UCSD-AML1 (cell line): Measurements from ENCODE around the gene HOXA4.

Source experiments
- DNase-seq: peaks from one replicate; lab custom pipeline; 2025; ENCODE audit not compliant: unreplicated experiment; lab: John Stamatoyannopoulos, UW

Gene HOXA4

GRCh38 chr7:27106181-27106900, 24.2 kb downstream of the HOXA4 start:
- no peak for DNase-seq

GRCh38 chr7:27105301-27106031, 25.1 kb downstream of the HOXA4 start:
- no peak for DNase-seq

- no peak for DNase-seq
Measured at GRCh38 chr7:27104341-27105058, 26.1 kb downstream of the HOXA4 start.

GRCh38 chr7:27103489-27104226, 26.9 kb downstream of the HOXA4 start:
- DNase-seq = peak; percentile 12

GRCh38 chr7:27102581-27103442, 27.7 kb downstream of the HOXA4 start, which contains the start of gene HOXA2:
Gene HOXA2, minus strand, starts transcription at chr7:27102683. Its CDS starts 183 bp downstream, at chr7:27102500.
- DNase-seq = no peak

GRCh38 chr7:27101957-27102580, 28.5 kb downstream of the HOXA4 start:
- no peak for DNase-seq

- no peak for DNase-seq
Measured at GRCh38 chr7:27101171-27101956, 29.2 kb downstream of the HOXA4 start.

GRCh38 chr7:27100694-27101170, 29.8 kb downstream of the HOXA4 start:
- DNase-seq = no peak

GRCh38 chr7:27099453-27100370, 30.8 kb downstream of the HOXA4 start:
- no peak for DNase-seq

GRCh38 chr7:27098578-27099451, 31.7 kb downstream of the HOXA4 start:
- no peak for DNase-seq

- no peak for DNase-seq
Measured at GRCh38 chr7:27097686-27098577, 32.6 kb downstream of the HOXA4 start.

GRCh38 chr7:27096768-27097514, 33.6 kb downstream of the HOXA4 start:
- DNase-seq = peak; percentile 30

GRCh38 chr7:27095897-27096767, 34.4 kb downstream of the HOXA4 start, which contains the start of gene HOXA1:
Gene HOXA1, minus strand, starts transcription at chr7:27096000. Its CDS starts 88 bp downstream, at chr7:27095912.
- peak; percentile 72 for DNase-seq
